Fibroblast of villous mesenchyme (primary cell): ENCODE results near the gene MARCKS. TPM values are rescaled to one million over a fixed set of nuclear protein-coding genes. Genes with fewer than 3 reads are reported as not detected.

Experiments used
- DNase-seq: peaks from one replicate; pipeline ENCODE4 v3.0.0-alpha.2; 2010; ENCODE audit warnings: low read depth
- H3K4me3 ChIP-seq: 2 replicates; pipeline ENCODE4 v1.5.1; 2011; ENCODE audit warnings: low read depth, mild to moderate bottlenecking, low read length
- total RNA-seq: library from RNA; depleted of rRNA; stranded (reverse); fragments of >200 nt; gene quantifications from 2 replicates; pipeline ENCODE4 v1.2.3, GENCODE V29; 2012
- TF ChIP-seq, protein P1 (sequence below): IDR thresholded peaks from 2 replicates; pipeline ENCODE4 v1.5.1; 2012; ENCODE audit warnings: low read depth, mild to moderate bottlenecking, low read length; ENCODE audit not compliant: insufficient read depth

MARCKS gene, protein sequence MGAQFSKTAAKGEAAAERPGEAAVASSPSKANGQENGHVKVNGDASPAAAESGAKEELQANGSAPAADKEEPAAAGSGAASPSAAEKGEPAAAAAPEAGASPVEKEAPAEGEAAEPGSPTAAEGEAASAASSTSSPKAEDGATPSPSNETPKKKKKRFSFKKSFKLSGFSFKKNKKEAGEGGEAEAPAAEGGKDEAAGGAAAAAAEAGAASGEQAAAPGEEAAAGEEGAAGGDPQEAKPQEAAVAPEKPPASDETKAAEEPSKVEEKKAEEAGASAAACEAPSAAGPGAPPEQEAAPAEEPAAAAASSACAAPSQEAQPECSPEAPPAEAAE
- total RNA-seq = 263 TPM in 2 replicates

DNA sequence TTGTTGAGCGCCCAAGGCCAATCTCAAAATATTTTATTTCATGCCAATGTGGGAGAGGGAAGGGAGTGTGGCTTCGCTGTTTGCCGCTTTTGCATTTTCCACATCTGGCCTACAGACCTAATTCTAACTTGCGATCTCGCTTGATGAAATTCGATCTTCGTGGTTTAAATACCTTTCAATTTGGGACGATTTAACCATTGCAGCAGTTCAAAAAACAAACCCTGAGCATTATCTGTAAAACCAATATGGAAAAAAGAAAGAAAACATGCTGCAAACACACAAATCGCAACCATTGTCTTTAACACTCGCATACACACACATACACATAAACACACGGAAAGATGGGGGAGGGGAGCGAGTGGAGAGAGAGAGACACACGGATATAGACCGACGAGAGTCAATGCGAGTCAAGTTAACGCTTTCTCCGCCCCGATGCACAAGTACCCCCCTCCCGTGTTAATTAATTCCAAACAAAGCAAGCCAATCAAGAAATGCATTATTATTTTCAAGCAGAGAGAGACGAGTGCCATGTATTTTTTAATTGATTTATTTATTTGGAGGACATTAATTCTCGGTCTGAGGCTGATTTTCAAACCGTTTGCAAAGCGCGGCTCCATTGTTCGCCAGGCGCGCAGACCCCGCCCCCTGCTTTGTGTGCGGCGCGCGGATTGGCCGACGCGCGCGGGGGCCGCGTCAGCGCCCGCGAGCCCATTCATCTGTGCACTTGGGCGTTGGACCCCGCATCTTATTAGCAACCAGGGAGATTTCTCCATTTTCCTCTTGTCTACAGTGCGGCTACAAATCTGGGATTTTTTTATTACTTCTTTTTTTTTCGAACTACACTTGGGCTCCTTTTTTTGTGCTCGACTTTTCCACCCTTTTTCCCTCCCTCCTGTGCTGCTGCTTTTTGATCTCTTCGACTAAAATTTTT lies at the start of gene MARCKS:
MARCKS (plus strand) TSS at position 721 of the 931 bp plus-strand sequence. CDS start 401 bp downstream, outside the sequence.
- TF ChIP-seq, protein P1, sequence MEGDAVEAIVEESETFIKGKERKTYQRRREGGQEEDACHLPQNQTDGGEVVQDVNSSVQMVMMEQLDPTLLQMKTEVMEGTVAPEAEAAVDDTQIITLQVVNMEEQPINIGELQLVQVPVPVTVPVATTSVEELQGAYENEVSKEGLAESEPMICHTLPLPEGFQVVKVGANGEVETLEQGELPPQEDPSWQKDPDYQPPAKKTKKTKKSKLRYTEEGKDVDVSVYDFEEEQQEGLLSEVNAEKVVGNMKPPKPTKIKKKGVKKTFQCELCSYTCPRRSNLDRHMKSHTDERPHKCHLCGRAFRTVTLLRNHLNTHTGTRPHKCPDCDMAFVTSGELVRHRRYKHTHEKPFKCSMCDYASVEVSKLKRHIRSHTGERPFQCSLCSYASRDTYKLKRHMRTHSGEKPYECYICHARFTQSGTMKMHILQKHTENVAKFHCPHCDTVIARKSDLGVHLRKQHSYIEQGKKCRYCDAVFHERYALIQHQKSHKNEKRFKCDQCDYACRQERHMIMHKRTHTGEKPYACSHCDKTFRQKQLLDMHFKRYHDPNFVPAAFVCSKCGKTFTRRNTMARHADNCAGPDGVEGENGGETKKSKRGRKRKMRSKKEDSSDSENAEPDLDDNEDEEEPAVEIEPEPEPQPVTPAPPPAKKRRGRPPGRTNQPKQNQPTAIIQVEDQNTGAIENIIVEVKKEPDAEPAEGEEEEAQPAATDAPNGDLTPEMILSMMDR = no peak
- H3K4me3 ChIP-seq = peak within 1 kb of the TSS; percentile 97
- peak; percentile 92 for DNase-seq

DNA sequence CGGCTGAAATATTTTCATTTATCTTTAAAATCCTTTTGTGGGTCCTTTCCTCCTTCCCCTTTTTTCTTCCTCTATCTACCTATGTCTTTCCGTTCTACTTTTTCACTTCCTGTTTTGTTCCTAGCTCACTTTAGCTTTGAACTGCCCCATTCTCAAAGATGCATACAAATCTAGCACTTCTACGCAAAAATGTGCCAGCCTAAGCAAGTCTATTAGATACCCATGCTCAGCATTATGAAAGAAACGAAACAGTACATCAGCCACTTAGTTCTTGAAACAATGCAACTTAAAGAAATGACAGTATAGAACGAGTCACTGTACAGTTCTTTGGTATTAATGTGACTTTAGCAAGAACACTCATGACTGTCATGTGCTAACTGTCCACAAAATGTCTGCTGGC lies 47.3 kb upstream of the MARCKS start:
- TF ChIP-seq, protein P1 = no peak
- no peak overlapping the region for H3K4me3 ChIP-seq
- DNase-seq = no peak

DNA sequence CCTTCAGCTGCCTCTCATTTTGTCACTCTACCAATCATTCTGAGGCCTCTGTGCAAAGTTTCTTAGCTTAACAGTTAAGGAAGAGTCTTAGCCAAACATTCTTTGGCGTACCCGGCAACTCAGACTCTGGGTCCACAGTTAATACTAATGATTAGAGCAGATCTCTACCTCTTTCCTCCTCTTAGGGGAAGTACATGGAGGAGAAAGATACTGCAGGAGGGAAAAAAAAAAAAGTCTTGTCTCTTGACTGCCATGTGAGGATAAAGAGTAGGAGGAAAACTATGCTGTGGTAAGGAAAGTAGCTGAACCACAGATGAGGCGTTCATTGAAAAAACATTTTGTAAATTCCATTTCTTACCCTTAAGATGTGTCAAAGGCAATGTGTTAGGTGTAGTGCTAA lies 44.0 kb upstream of the MARCKS start:
- peak; percentile 42 for DNase-seq
- H3K4me3 ChIP-seq = no peak overlapping the region
- TF ChIP-seq, protein P1 = no peak

DNA sequence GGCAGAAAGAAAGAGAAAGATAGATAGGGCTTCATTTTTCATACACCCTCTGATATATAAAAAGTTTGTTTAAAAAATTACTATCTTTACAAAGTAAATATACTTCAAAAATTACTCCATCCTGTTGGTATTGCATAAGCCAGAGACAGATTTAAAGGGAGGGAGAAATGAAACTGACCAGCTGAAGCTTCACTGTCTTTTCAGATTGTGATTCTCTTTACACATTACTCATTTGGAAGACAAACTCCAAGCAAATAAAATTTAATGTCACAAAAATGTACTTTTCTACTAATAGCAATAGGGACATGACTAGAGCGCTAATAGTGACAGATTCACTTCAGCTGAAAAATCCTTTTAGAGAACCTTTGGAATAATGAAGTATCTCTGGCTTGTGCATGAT lies 38.6 kb upstream of the MARCKS start:
- H3K4me3 ChIP-seq = no peak overlapping the region
- TF ChIP-seq, protein P1 = no peak
- peak; percentile 60 for DNase-seq

DNA sequence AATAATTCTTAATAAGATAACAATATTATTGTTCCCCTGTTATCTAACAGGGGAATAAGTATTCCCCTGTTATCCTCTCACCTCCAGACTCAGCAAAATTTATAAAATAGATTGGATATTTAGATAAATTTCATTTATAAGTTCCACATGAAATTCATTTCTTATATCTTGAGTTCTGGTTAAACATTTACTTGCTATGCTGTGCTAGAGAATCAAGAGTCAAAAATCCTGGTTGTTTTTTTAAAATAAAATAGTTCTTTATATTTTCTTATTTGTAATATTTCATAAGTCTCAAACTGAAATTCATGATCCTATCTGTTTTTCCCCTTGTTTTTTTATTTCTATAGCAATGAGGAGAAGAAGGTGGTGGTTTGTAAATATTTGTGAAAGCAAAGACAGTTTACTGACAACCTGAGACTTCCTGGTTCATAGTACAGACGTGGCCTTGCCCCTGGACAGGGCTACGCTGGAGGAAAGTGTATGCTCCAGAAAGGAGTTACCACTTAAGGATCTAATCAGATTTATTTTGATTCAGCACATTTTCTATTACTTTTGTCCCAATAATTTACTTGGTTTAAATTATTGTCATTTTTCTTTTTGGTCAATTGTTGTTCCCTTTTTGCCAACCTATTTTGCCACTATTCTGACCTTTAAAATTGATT lies 37.8 kb upstream of the MARCKS start:
- H3K4me3 ChIP-seq = no peak overlapping the region
- TF ChIP-seq, protein P1 = no peak
- DNase-seq = no peak

DNA sequence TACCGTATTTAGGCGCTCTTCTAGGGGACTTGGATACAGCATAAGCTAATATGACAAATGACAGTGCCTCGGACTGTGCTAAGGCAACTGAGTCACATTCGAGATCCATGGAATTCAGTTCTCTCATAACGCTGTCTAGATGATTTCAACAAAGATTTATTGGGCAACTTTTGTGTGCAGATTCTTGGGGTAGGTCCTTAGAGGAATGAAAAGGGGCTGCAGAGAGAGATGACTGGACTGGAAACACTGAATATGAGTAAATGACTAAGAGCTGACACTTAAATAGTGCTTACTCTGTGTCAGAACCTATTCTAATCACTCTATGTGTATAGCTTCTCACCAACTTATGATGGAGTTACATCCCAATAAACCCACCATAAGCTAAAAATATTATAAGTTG lies 36.4 kb upstream of the MARCKS start:
- DNase-seq = no peak
- no peak overlapping the region for H3K4me3 ChIP-seq
- TF ChIP-seq, protein P1 = no peak
